A673 (cell line): ENCODE measurements around the gene PIP4K2C.

ENCODE experiments used
- CTCF ChIP-seq: fragments of 300-800, 200-600 bp; sonication (generic); conservative IDR thresholded peaks from 2 replicates; pipeline ENCODE4 v1.5.1; 2017; ENCODE audit warnings: low read depth, mild to moderate bottlenecking, antibody characterized with exemption, low read length, moderate library complexity, mixed read lengths
- EZH2 ChIP-seq: fragments of 200-600 bp; sonication (generic); IDR thresholded peaks from 2 replicates; pipeline ENCODE4 v1.6.1; 2017; ENCODE audit warnings: borderline replicate concordance, low read depth, mild to moderate bottlenecking, mixed read lengths, antibody characterized with exemption, low read length; ENCODE audit not compliant: poor library complexity, severe bottlenecking

- TF ChIP-seq CTCF (no peak), EZH2 (no peak)
Measured at GRCh38 chr12:57548488-57548887, 42.5 kb upstream of the PIP4K2C start.
